Cardiac fibroblast (primary cell): ENCODE results near the gene MYH9.

Source experiments
- DNase-seq, 2 donors: peaks; one replicate each; pipeline versions ENCODE4 v3.0.0 to v3.0.0-alpha.2; 2010; ENCODE audit warnings: low read depth in 2 of 2
- H3K4me3 ChIP-seq, 2 donors: replicated peaks in 1 of 2; 1 replicate in 1 of 2; 2 replicates in 1 of 2; pipeline ENCODE4 v1.5.1; 2011; ENCODE audit warnings: low read depth in 2 of 2, low read length in 2 of 2, mild to moderate bottlenecking in 2 of 2, moderate library complexity in 1 of 2
- CTCF ChIP-seq: IDR thresholded peaks from one replicate; pipeline ENCODE4 v1.5.1; 2011; ENCODE audit warnings: low read depth, mild to moderate bottlenecking, low read length, inconsistent platforms

MYH9 gene

GRCh38 chr22:36419912-36420882, 32.4 kb upstream of the MYH9 start:
- TF ChIP-seq CTCF: no peak
- DNase-seq: peak in 1 of 2 donors; percentile 27
- no peak overlapping the region for H3K4me3 ChIP-seq

- TF ChIP-seq CTCF: no peak
- peak; percentile 59 to 90 for DNase-seq
- peak overlapping the region in 1 of 2 donors; percentile 3 for H3K4me3 ChIP-seq
Observed at GRCh38 chr22:36419177-36419911, 31.6 kb upstream of the MYH9 start.

GRCh38 chr22:36417281-36417686, 29.5 kb upstream of the MYH9 start:
- H3K4me3 ChIP-seq: no peak overlapping the region
- DNase-seq: peak in 1 of 2 donors; percentile 79
- no peak for TF ChIP-seq CTCF

GRCh38 chr22:36415415-36416168, 27.8 kb upstream of the MYH9 start:
- no peak for TF ChIP-seq CTCF
- DNase-seq: peak in 1 of 2 donors; percentile 31
- H3K4me3 ChIP-seq: no peak overlapping the region

- TF ChIP-seq CTCF: no peak
- no peak overlapping the region for H3K4me3 ChIP-seq
- DNase-seq: peak in 1 of 2 donors; percentile 54
Observed at GRCh38 chr22:36413022-36413775, 25.4 kb upstream of the MYH9 start.

GRCh38 chr22:36411589-36412258, 24.0 kb upstream of the MYH9 start:
- no peak overlapping the region for H3K4me3 ChIP-seq
- DNase-seq: no peak
- no peak for TF ChIP-seq CTCF
